ENCODE results near the gene COL16A1. TPM values are rescaled to one million over a fixed set of nuclear protein-coding genes. Genes with fewer than 3 reads are reported as not detected.

The COL16A1 gene
- total RNA-seq, 1 experiment from 2014 or later: 0.50 TPM

DNA sequence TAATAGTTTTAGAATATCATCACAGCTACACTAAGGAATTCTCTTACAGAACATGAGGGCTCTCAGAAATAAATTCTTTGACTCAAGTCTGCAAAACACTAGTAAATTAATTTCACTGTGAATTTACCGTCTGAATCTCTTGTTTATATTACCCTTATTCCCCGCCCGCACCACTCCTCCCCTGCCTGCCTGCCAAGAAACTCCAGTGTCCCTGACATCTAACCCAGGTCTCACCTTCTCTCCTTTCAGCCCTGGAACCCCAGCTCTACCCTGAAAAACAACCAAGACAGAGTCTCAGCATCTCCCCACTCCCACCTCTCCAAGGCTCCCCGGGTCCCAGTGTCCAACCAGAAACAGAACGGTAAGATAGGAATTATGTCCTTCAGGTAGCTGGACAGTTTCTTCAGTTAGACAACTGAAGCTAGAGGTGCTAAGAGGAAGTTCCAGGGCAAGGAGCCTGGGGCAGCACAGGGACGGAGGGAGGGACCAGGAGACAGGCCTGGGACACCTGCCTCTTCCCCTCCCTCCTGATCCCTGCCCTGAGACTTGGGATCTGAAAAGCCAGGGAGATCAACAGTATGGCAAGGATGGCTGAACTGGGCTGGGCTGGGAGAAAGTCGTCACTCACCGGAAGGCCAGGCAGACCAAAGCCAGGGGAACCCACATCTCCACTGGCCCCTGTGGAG, 15.4 kb downstream of the COL16A1 start:
- TF ChIP-seq, protein P1, sequence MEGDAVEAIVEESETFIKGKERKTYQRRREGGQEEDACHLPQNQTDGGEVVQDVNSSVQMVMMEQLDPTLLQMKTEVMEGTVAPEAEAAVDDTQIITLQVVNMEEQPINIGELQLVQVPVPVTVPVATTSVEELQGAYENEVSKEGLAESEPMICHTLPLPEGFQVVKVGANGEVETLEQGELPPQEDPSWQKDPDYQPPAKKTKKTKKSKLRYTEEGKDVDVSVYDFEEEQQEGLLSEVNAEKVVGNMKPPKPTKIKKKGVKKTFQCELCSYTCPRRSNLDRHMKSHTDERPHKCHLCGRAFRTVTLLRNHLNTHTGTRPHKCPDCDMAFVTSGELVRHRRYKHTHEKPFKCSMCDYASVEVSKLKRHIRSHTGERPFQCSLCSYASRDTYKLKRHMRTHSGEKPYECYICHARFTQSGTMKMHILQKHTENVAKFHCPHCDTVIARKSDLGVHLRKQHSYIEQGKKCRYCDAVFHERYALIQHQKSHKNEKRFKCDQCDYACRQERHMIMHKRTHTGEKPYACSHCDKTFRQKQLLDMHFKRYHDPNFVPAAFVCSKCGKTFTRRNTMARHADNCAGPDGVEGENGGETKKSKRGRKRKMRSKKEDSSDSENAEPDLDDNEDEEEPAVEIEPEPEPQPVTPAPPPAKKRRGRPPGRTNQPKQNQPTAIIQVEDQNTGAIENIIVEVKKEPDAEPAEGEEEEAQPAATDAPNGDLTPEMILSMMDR (IDR thresholded peaks at IDR 0.05; ENCODE audit: insufficient read depth in 1 of 2, low read depth in 1 of 2, low read length in 1 of 2, severe bottlenecking in 1 of 2, unreplicated experiment in 1 of 2): no peak
- Histone ChIP-seq H3K9me3 (no peaks in the 10 kb centered on the region), H3K36me3 (ENCODE audit: control insufficient read depth, insufficient read depth, low read length) (no peaks in the 10 kb centered on the region), H3K27me3 (replicated peaks; ENCODE audit: control insufficient read depth, insufficient read depth, low read length) (no peaks in the 10 kb centered on the region), H3K4me1 (no peaks in the 10 kb centered on the region), H3K4me3 (ENCODE audit: low read depth, low read length) (no peak overlapping the region)
- ChIA-PET POLR2A (no interaction called here), CTCF (no interaction called here)
- no peak for DNase-seq
- no peak overlapping the region for H3K27ac Mint-ChIP-seq (ENCODE audit: unreplicated experiment)
- H3K36me3 Mint-ChIP-seq (ENCODE audit: insufficient read depth, unreplicated experiment): no peaks in the 10 kb centered on the region
- no peaks in the 10 kb centered on the region for H3K4me1 Mint-ChIP-seq (ENCODE audit: low read depth, unreplicated experiment)
- no peaks in the 10 kb centered on the region for H3K27me3 Mint-ChIP-seq (ENCODE audit: insufficient read depth, unreplicated experiment)
- intact Hi-C loops (cut with micrococcal nuclease; ENCODE audit: unreplicated experiment): no loop called here
- H3K4me3 Mint-ChIP-seq (ENCODE audit: unreplicated experiment): no peak overlapping the region
- no peaks in the 10 kb centered on the region for H3K9me3 Mint-ChIP-seq (ENCODE audit: unreplicated experiment)
- BruUV-seq (replicated peaks): no TSS peak

DNA sequence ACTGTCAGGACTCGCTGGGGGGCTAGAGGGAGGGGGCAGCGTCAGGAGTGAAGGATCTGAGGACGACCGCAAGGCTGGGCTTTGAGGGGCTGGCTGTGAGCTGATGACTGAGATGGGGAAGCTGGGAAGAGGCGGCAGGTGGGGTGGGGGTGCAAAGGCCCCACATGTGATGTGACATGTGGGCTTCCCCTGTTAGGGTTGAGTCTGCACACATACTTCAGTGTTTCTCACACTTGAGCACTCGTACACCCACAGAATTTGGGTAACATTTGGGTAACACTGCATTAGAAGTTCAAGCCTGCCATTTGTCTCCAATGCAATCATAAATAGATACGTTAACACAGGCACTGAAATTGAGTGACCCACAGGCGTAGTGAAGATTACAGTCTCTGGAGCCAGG, 16.2 kb downstream of the COL16A1 start:
- H3K9me3 Mint-ChIP-seq (ENCODE audit: unreplicated experiment): no peaks in the 10 kb centered on the region
- no peaks in the 10 kb centered on the region for H3K27me3 Mint-ChIP-seq (ENCODE audit: insufficient read depth, unreplicated experiment)
- H3K4me1 Mint-ChIP-seq (ENCODE audit: low read depth, unreplicated experiment): no peaks in the 10 kb centered on the region
- no peaks in the 10 kb centered on the region for H3K36me3 Mint-ChIP-seq (ENCODE audit: insufficient read depth, unreplicated experiment)
- TF ChIP-seq, protein P1 (IDR thresholded peaks at IDR 0.05; ENCODE audit: insufficient read depth in 1 of 2, low read depth in 1 of 2, low read length in 1 of 2, severe bottlenecking in 1 of 2, unreplicated experiment in 1 of 2): no peak
- no peaks in the 10 kb centered on the region for H3K4me1 ChIP-seq
- no peak overlapping the region for H3K4me3 ChIP-seq (ENCODE audit: low read depth, low read length)
- no peaks in the 10 kb centered on the region for H3K27me3 ChIP-seq (replicated peaks; ENCODE audit: control insufficient read depth, insufficient read depth, low read length)
- no peak for DNase-seq
- ChIA-PET CTCF (no interaction called here), POLR2A (no interaction called here)
- no peaks in the 10 kb centered on the region for H3K36me3 ChIP-seq (ENCODE audit: control insufficient read depth, insufficient read depth, low read length)
- no peak overlapping the region for H3K27ac Mint-ChIP-seq (ENCODE audit: unreplicated experiment)
- intact Hi-C loops (cut with micrococcal nuclease; ENCODE audit: unreplicated experiment): no loop called here
- H3K4me3 Mint-ChIP-seq (ENCODE audit: unreplicated experiment): no peak overlapping the region
- BruUV-seq (replicated peaks): no TSS peak
- H3K9me3 ChIP-seq: no peaks in the 10 kb centered on the region

DNA sequence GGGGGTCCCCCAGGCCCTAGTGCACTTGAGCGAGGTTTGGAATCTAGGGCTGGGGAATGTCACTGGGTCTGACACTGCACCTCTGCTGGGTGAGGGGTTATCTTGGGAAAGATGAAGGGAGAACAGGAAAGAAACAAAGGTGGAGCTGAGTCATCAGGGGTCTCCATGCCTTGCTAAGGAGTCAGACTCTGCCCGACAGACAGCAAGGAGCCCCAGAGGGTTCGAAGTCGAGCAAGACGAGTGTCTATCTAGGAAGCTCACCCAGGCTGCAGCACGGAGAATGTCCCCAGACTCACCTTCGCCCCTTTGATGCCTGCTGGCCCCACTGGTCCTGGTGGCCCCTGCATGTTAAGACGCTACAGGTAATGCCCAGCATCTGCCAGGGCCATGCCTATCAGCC, 18.0 kb downstream of the COL16A1 start:
- H3K9me3 Mint-ChIP-seq (ENCODE audit: unreplicated experiment): no peaks in the 10 kb centered on the region
- TF ChIP-seq, protein P1 (IDR thresholded peaks at IDR 0.05; ENCODE audit: insufficient read depth in 1 of 2, low read depth in 1 of 2, low read length in 1 of 2, severe bottlenecking in 1 of 2, unreplicated experiment in 1 of 2): no peak
- no peak for DNase-seq
- no peaks in the 10 kb centered on the region for H3K9me3 ChIP-seq
- POLR2A ChIA-PET: no interaction called here
- H3K27me3 Mint-ChIP-seq (ENCODE audit: insufficient read depth, unreplicated experiment): no peaks in the 10 kb centered on the region
- intact Hi-C loops (cut with micrococcal nuclease; ENCODE audit: unreplicated experiment): no loop called here
- no peaks in the 10 kb centered on the region for H3K4me1 Mint-ChIP-seq (ENCODE audit: low read depth, unreplicated experiment)
- H3K4me3 ChIP-seq (ENCODE audit: low read depth, low read length): no peak overlapping the region
- H3K27ac Mint-ChIP-seq (ENCODE audit: unreplicated experiment): no peak overlapping the region
- no peaks in the 10 kb centered on the region for H3K27me3 ChIP-seq (replicated peaks; ENCODE audit: control insufficient read depth, insufficient read depth, low read length)
- H3K4me3 Mint-ChIP-seq (ENCODE audit: unreplicated experiment): no peak overlapping the region
- H3K4me1 ChIP-seq: no peaks in the 10 kb centered on the region
- H3K36me3 ChIP-seq (ENCODE audit: control insufficient read depth, insufficient read depth, low read length): no peaks in the 10 kb centered on the region
- CTCF ChIA-PET: interaction anchor here (0.6 kb wide), 1 partner anchor 104 kb away, joined by 3 read pairs; no protein-coding TSS in a partner anchor
- BruUV-seq (replicated peaks): no TSS peak
- no peaks in the 10 kb centered on the region for H3K36me3 Mint-ChIP-seq (ENCODE audit: insufficient read depth, unreplicated experiment)

All from Caco-2 (cell line).